K562 (cell line): Measurements from ENCODE around the gene CHURC1. TPM values are rescaled to one million over a fixed set of nuclear protein-coding genes. Genes with fewer than 3 reads are reported as not detected.
A peak's percentile ranks its signal among the peaks of the same experiment; 100 is the strongest.

Experiments used
- CTCFL ChIP-seq: IDR thresholded peaks from 2 replicates; pipeline ENCODE4 v1.6.1; 2011; ENCODE audit warnings: borderline replicate concordance, low read depth, mild to moderate bottlenecking, moderate library complexity, low read length; ENCODE audit not compliant: insufficient read depth, poor library complexity, severe bottlenecking
- FOSL1 ChIP-seq: fragments of 200-800 bp; sonication (Bioruptor generic); conservative IDR thresholded peaks from 2 replicates; pipeline ENCODE4 v1.6.1; 2016; ENCODE audit warnings: missing genetic modification characterization, missing compliant biosample characterization
- FOXA1 ChIP-seq: fragments of 450-650 bp; IDR thresholded peaks from 2 replicates; pipeline ENCODE4 v1.6.1; 2016; ENCODE audit warnings: mild to moderate bottlenecking, borderline replicate concordance
- FOXK2 ChIP-seq, 2 experiments: fragments of 450-650 bp; IDR thresholded peaks in 1 of 2; conservative IDR thresholded peaks in 1 of 2; 2 replicates each; pipeline ENCODE4 v1.6.1; 2016; ENCODE audit warnings: low read depth in 2 of 2, mild to moderate bottlenecking in 1 of 2
- GATA2 ChIP-seq: sonication (generic); formaldehyde crosslinking; IDR thresholded peaks from 2 replicates; pipeline ENCODE4 v1.4.0; 2020; ENCODE audit warnings: mild to moderate bottlenecking, missing genetic modification reagents
- HDAC3 ChIP-seq: fragments of 450-650 bp; IDR thresholded peaks from 2 replicates; pipeline ENCODE4 v1.6.1; 2018; ENCODE audit warnings: borderline replicate concordance, mild to moderate bottlenecking, moderate library complexity; ENCODE audit not compliant: partially characterized antibody
- HNRNPL ChIP-seq: fragments of 200-400 bp; formaldehyde crosslinking; IDR thresholded peaks from 2 replicates; pipeline ENCODE4 v1.6.1; 2017; ENCODE audit warnings: low read depth, mild to moderate bottlenecking, low read length
- KDM1A ChIP-seq, 2 experiments: fragments of 450-650 bp; IDR thresholded peaks; 2 replicates each; pipeline ENCODE4 v1.6.1; 2016; ENCODE audit warnings: mild to moderate bottlenecking in 2 of 2
- MTA1 ChIP-seq: fragments of 450-650 bp; IDR thresholded peaks from 2 replicates; pipeline ENCODE4 v1.6.1; 2017; ENCODE audit warnings: borderline replicate concordance
- NFYB ChIP-seq: IDR thresholded peaks from 2 replicates; pipeline ENCODE4 v1.6.1; 2011; ENCODE audit warnings: mild to moderate bottlenecking, moderate library complexity; ENCODE audit not compliant: insufficient read length; ENCODE audit errors: extremely low read depth
- PCBP2 ChIP-seq: fragments of 200-400 bp; formaldehyde crosslinking; IDR thresholded peaks from 2 replicates; pipeline ENCODE4 v1.6.1; 2018; ENCODE audit warnings: low read length, low read depth, mild to moderate bottlenecking, moderate library complexity; ENCODE audit not compliant: poor library complexity, severe bottlenecking
- POLR2AphosphoS5 ChIP-seq: IDR thresholded peaks from 2 replicates; pipeline ENCODE4 v1.6.1; 2011; ENCODE audit warnings: mild to moderate bottlenecking, low read depth, low read length, moderate library complexity; ENCODE audit not compliant: control insufficient read depth, insufficient read depth
- TAF1 ChIP-seq: IDR thresholded peaks from 2 replicates; pipeline ENCODE4 v1.6.1; 2011; ENCODE audit warnings: mild to moderate bottlenecking, low read length, moderate library complexity; ENCODE audit not compliant: insufficient read depth, control insufficient read depth, severe bottlenecking; ENCODE audit errors: extremely low read depth
- TBL1XR1 ChIP-seq, 2 experiments: IDR thresholded peaks; 2 replicates each; pipeline ENCODE4 v1.6.1; 2012; ENCODE audit warnings: improper control_type of control experiment in 2 of 2, low read length in 2 of 2, mild to moderate bottlenecking in 1 of 2
- TSHZ1 ChIP-seq: fragments of 250-450 bp; sonication (Bioruptor Pico); IDR thresholded peaks from 2 replicates; pipeline ENCODE4 v1.4.0; 2020; ENCODE audit warnings: mild to moderate bottlenecking, moderate library complexity
- ZBTB2 ChIP-seq: fragments of 450-650 bp; IDR thresholded peaks from 2 replicates; pipeline ENCODE4 v1.6.1; 2016; ENCODE audit warnings: antibody characterized with exemption
- ZFP1 ChIP-seq: fragments of 450-650 bp; formaldehyde crosslinking; IDR thresholded peaks from 2 replicates; pipeline ENCODE4 v1.4.0; 2020; ENCODE audit warnings: mild to moderate bottlenecking, mixed read lengths
- ZFP36 ChIP-seq: fragments of 150-350 bp; IDR thresholded peaks from 2 replicates; pipeline ENCODE4 v1.6.1; 2018; ENCODE audit warnings: low read length, low read depth; ENCODE audit not compliant: partially characterized antibody
- ZNF507 ChIP-seq: conservative IDR thresholded peaks from 2 replicates; pipeline ENCODE4 v1.6.1; 2017; ENCODE audit warnings: missing genetic modification characterization, missing compliant biosample characterization
- polyA plus RNA-seq, 8 experiments: library from polyadenylated mRNA; depleted of rRNA in 4 of 8; stranded (reverse) in 5 of 8; unstranded in 3 of 8; fragments of >200 nt; fragmentation: Nextera tagmentation in 2 of 8; fragmentation: Illumina TruSeq in 1 of 8; extraction: Ambion mirVana in 2 of 8; extraction: Trizol in 1 of 8; gene quantifications; 2 replicates each; pipeline versions ENCODE4 v1.2.1 to v1.2.3, GENCODE V29; 2011 to 2014; ENCODE audit warnings: inconsistent platforms in 1 of 8, missing spikeins in 1 of 8
- total RNA-seq, 7 experiments: library from RNA; depleted of rRNA in 6 of 7; stranded (reverse); fragments of >200 nt in 6 of 7; fragmentation: Illumina TruSeq in 2 of 7; extraction: Trizol in 2 of 7; gene quantifications; 2 replicates each; pipeline versions ENCODE4 v1.2.1 to v1.2.3, GENCODE V29; 2011 to 2021; ENCODE audit warnings: low replicate concordance in 1 of 7

Gene CHURC1
- total and polyA plus RNA-seq, 9 of the 15 experiments (the other 6 are each of a cell fraction or from before 2014, with no cell fraction given), result 27.3 to 239 (median 45.6) TPM

GRCh38 chr14:64880221-64881121 lies 33.8 kb upstream of the CHURC1 start (continued):
- TF ChIP-seq CTCFL, result no peak
- TF ChIP-seq FOXA1, result no peak
- peak; percentile 34 for TF ChIP-seq TAF1
- peak; percentile 25; the same call in 1 of the 2 replicates for TF ChIP-seq HNRNPL
- TF ChIP-seq ZNF507, result no peak
- no peak for TF ChIP-seq ZBTB2
- TF ChIP-seq NFYB, result no peak
- no peak for TF ChIP-seq PCBP2
- no peak for TF ChIP-seq FOXK2 (conservative IDR thresholded peaks at IDR 0.05 in 1 of 2, IDR thresholded peaks at IDR 0.05 in 1 of 2; ENCODE audit: low read depth in 2 of 2)
- TF ChIP-seq POLR2AphosphoS5, result peak; percentile 61; the same call in 1 of the 2 replicates
- no peak for TF ChIP-seq TBL1XR1 (IDR thresholded peaks at IDR 0.05; ENCODE audit: low read length in 2 of 2)
- TF ChIP-seq KDM1A (IDR thresholded peaks at IDR 0.05), result no peak
- no peak for TF ChIP-seq ZFP1 (CRISPR knock-in tag)
- TF ChIP-seq ZFP36, result no peak
- TF ChIP-seq HDAC3, result no peak
- no peak for TF ChIP-seq FOSL1 (tag)
- TF ChIP-seq MTA1, result no peak
- no peak for TF ChIP-seq GATA2
- TF ChIP-seq TSHZ1, result no peak
